K562 (cell line): ENCODE measurements around the gene PMF1. TPM values are rescaled to one million over a fixed set of nuclear protein-coding genes. Genes with fewer than 3 reads are reported as not detected.

ENCODE experiments used
- ATAC-seq: fragments of 200-7000 bp; cut with Tn5 transposase; 3 replicates; pipeline ENCODE4 v1.9.1; 2020; ENCODE audit warnings: moderate library complexity
- BruUV-seq: library from RNA; stranded (reverse); fragments of 400-500 nt; replicated peaks from 2 replicates; lab custom pipeline; 2021; lab: Mats Ljungman, UMichigan
- CTCF ChIA-PET: fragments of 300-600 bp; formaldehyde crosslinking; extraction: SDS; loops from one replicate; lab custom pipeline; 2021; ENCODE audit warnings: low intra/inter-chr PET ratio; lab: Yijun Ruan, JAX
- POLR2A ChIA-PET: fragments of 300-600, 350-650 bp; sonication (Branson Sonifier 250); formaldehyde crosslinking; extraction: SDS; loops from one replicate; lab custom pipeline; 2021; ENCODE audit warnings: antibody characterized with exemption, inconsistent platforms; lab: Yijun Ruan, JAX
- DNase-seq, 4 experiments: peaks; one replicate each; pipeline versions ENCODE4 v3.0.0 to v3.0.0-alpha.2; 2011 to 2018; ENCODE audit warnings: low spot score in 3 of 4, mixed read lengths in 3 of 4; ENCODE audit errors: extremely low read depth in 1 of 4
- FAIRE-seq: peaks from 2 replicates; lab custom pipeline; 2011; peaks lifted over from hg19 to GRCh38; lab: Jason Lieb, UNC
- H2AFZ ChIP-seq: 2 replicates; pipeline ENCODE4 v1.6.0; 2011; ENCODE audit warnings: low read depth, low read length, control low read depth, inconsistent platforms
- H3K27ac ChIP-seq: fragments of 200-600 bp; 3 replicates; pipeline ENCODE4 v1.8.0; 2011; ENCODE audit warnings: low read depth, mild to moderate bottlenecking, control low read depth, inconsistent platforms, low read length, moderate library complexity, mixed read lengths; ENCODE audit errors: extremely low read depth
- H3K27me3 ChIP-seq, 2 experiments: fragments of 300-600 bp in 1 of 2; 2 replicates in 1 of 2; 3 replicates in 1 of 2; pipeline versions ENCODE4 v1.6.0 to v1.8.0; 2011; ENCODE audit warnings: inconsistent platforms in 2 of 2, low read length in 2 of 2, mild to moderate bottlenecking in 1 of 2, mixed read lengths in 1 of 2, moderate library complexity in 1 of 2; ENCODE audit not compliant: control insufficient read depth in 2 of 2, insufficient read depth in 2 of 2
- H3K36me3 ChIP-seq: fragments of 300-600 bp; 3 replicates; pipeline ENCODE4 v1.8.0; 2011; ENCODE audit warnings: mild to moderate bottlenecking, low read length, inconsistent platforms; ENCODE audit not compliant: control insufficient read depth, insufficient read depth
- H3K4me1 ChIP-seq, 2 experiments: fragments of 200-600 bp in 1 of 2; replicated peaks in 1 of 2; 2 replicates in 1 of 2; 3 replicates in 1 of 2; pipeline versions ENCODE4 v1.5.1 to v1.8.0; 2011; ENCODE audit warnings: inconsistent platforms in 2 of 2, low read length in 2 of 2, mild to moderate bottlenecking in 1 of 2, mixed read lengths in 1 of 2, moderate library complexity in 1 of 2; ENCODE audit not compliant: control insufficient read depth in 2 of 2, insufficient read depth in 2 of 2
- H3K4me2 ChIP-seq: 2 replicates; pipeline ENCODE4 v1.6.1; 2011; ENCODE audit warnings: low read length, control low read depth, inconsistent platforms, mixed read lengths; ENCODE audit not compliant: insufficient read depth
- H3K4me3 ChIP-seq: fragments of 200-600 bp; sonication (generic), shearing (Covaris generic); 2 replicates; pipeline ENCODE4 v1.5.1; 2016; ENCODE audit warnings: control low read depth, inconsistent platforms
- H3K79me2 ChIP-seq: fragments of 200-600 bp; 3 replicates; pipeline ENCODE4 v1.8.0; 2011; ENCODE audit warnings: low read length, inconsistent platforms; ENCODE audit not compliant: control insufficient read depth, insufficient read depth
- H3K9ac ChIP-seq, 2 experiments: 2 replicates each; pipeline versions ENCODE4 v1.6.0 to v1.6.1; 2011; ENCODE audit warnings: low read depth in 2 of 2, low read length in 2 of 2, control low read depth in 1 of 2, inconsistent platforms in 1 of 2, mild to moderate bottlenecking in 1 of 2, mixed read lengths in 1 of 2; ENCODE audit not compliant: insufficient read depth in 1 of 2
- H3K9me1 ChIP-seq: one replicate; pipeline ENCODE4 v1.6.0; 2011; ENCODE audit warnings: inconsistent platforms, mild to moderate bottlenecking, low read length, moderate library complexity; ENCODE audit not compliant: control insufficient read depth, insufficient read depth
- H3K9me3 ChIP-seq: replicated peaks from 2 replicates; pipeline ENCODE4 v1.5.1; 2011; ENCODE audit warnings: low read depth, low read length, inconsistent platforms; ENCODE audit not compliant: control insufficient read depth, insufficient read depth
- H4K20me1 ChIP-seq: replicated peaks from 2 replicates; pipeline ENCODE4 v1.6.1; 2011; ENCODE audit warnings: low read length, inconsistent platforms, mixed read lengths; ENCODE audit not compliant: control insufficient read depth, insufficient read depth
- ATF1 ChIP-seq, 2 experiments: fragments of 450-650 bp in 1 of 2; IDR thresholded peaks; 2 replicates each; pipeline ENCODE4 v1.6.1; 2016; ENCODE audit warnings: missing compliant biosample characterization in 1 of 2, missing genetic modification characterization in 1 of 2
- BCOR ChIP-seq: fragments of 450-650 bp; IDR thresholded peaks from 2 replicates; pipeline ENCODE4 v1.6.1; 2016
- CBFA2T3 ChIP-seq: fragments of 450-650 bp; IDR thresholded peaks from 2 replicates; pipeline ENCODE4 v1.6.1; 2017
- CREBBP ChIP-seq: IDR thresholded peaks from one replicate; pipeline ENCODE4 v1.6.1; 2012; ENCODE audit warnings: low read depth, mild to moderate bottlenecking, control low read depth, inconsistent platforms, low read length
- DPF2 ChIP-seq: fragments of 450-650 bp; IDR thresholded peaks from 2 replicates; pipeline ENCODE4 v1.6.1; 2016
- HDAC8 ChIP-seq: fragments of 450-650 bp; IDR thresholded peaks from 2 replicates; pipeline ENCODE4 v1.6.1; 2016; ENCODE audit warnings: mild to moderate bottlenecking, missing genetic modification characterization, moderate library complexity, missing compliant biosample characterization
- KAT7 ChIP-seq: sonication (generic); formaldehyde crosslinking; IDR thresholded peaks from 2 replicates; pipeline ENCODE4 v1.8.0; 2022; ENCODE audit warnings: missing genetic modification reagents, mild to moderate bottlenecking, borderline replicate concordance
- L3MBTL2 ChIP-seq: fragments of 450-650 bp; IDR thresholded peaks from 2 replicates; pipeline ENCODE4 v1.6.1; 2016; ENCODE audit warnings: mild to moderate bottlenecking, moderate library complexity
- RB1 ChIP-seq: fragments of 450-650 bp; IDR thresholded peaks from 2 replicates; pipeline ENCODE4 v1.6.1; 2017; ENCODE audit warnings: low read depth, mild to moderate bottlenecking
- RFX5 ChIP-seq: IDR thresholded peaks from 2 replicates; pipeline ENCODE4 v1.6.1; 2011; ENCODE audit warnings: low read depth, mild to moderate bottlenecking, improper control_type of control experiment, low read length
- SPI1 ChIP-seq: IDR thresholded peaks from 2 replicates; pipeline ENCODE4 v1.6.1; 2011; ENCODE audit warnings: low read depth, low read length, control low read depth, borderline replicate concordance
- TCF3 ChIP-seq: sonication (generic); formaldehyde crosslinking; IDR thresholded peaks from 2 replicates; pipeline ENCODE4 v1.4.0; 2020; ENCODE audit warnings: mild to moderate bottlenecking, missing genetic modification reagents
- ZFPM2 ChIP-seq: fragments of 250-450 bp; sonication (Bioruptor Pico); IDR thresholded peaks from 2 replicates; pipeline ENCODE4 v1.5.1; 2022; ENCODE audit warnings: mild to moderate bottlenecking
- ZNF561 ChIP-seq: fragments of 450-650 bp; formaldehyde crosslinking; conservative IDR thresholded peaks from 2 replicates; pipeline ENCODE4 v1.4.0; 2020; ENCODE audit warnings: mild to moderate bottlenecking, moderate library complexity
- WGBS: fragments of 100-300 bp; shearing (Covaris generic); methylation state at CpG from one replicate; pipeline ENCODE4 v1.1.6; 2016; ENCODE audit warnings: low coverage, mixed read lengths; ENCODE audit not compliant: insufficient coverage; ENCODE audit errors: missing lambda C conversion rate; 5-methylcytosine and 5-hydroxymethylcytosine counted together
- in situ Hi-C: fragments of 300-500 bp; cut with MboI; formaldehyde crosslinking; loops from 4 replicates; pipeline ENCODE4 v1.15.0; 2018; ENCODE audit warnings: inconsistent platforms, mixed read lengths
- intact Hi-C: fragments of 100-400 bp; cut with micrococcal nuclease; formaldehyde crosslinking; loops from 2 replicates; pipeline ENCODE4 v1.14.2; 2022
- polyA plus RNA-seq, 8 experiments: library from polyadenylated mRNA; depleted of rRNA in 4 of 8; stranded (reverse) in 5 of 8; unstranded in 3 of 8; fragments of >200 nt; fragmentation: Nextera tagmentation in 2 of 8; fragmentation: Illumina TruSeq in 1 of 8; extraction: Ambion mirVana in 2 of 8; extraction: Trizol in 1 of 8; gene quantifications; 2 replicates each; pipeline versions ENCODE4 v1.2.1 to v1.2.3, GENCODE V29; 2011 to 2014; ENCODE audit warnings: inconsistent platforms in 1 of 8, missing spikeins in 1 of 8
- total RNA-seq, 7 experiments: library from RNA; depleted of rRNA in 6 of 7; stranded (reverse); fragments of >200 nt in 6 of 7; fragmentation: Illumina TruSeq in 2 of 7; extraction: Trizol in 2 of 7; gene quantifications; 2 replicates each; pipeline versions ENCODE4 v1.2.1 to v1.2.3, GENCODE V29; 2011 to 2021; ENCODE audit warnings: low replicate concordance in 1 of 7
- TF ChIP-seq, protein P1 (sequence below): sonication (generic); formaldehyde crosslinking; IDR thresholded peaks from 2 replicates; pipeline ENCODE4 v1.8.0; 2022; ENCODE audit warnings: mild to moderate bottlenecking, missing genetic modification reagents
- TF ChIP-seq, protein P2 (sequence below): fragments of 250-450 bp; sonication (Bioruptor Pico); IDR thresholded peaks from 2 replicates; pipeline ENCODE4 v1.5.0; 2020; ENCODE audit warnings: mild to moderate bottlenecking

PMF1 gene
- total and polyA plus RNA-seq, 9 of the 15 experiments (the other 6 are each of a cell fraction or from before 2014, with no cell fraction given) = 9.4 to 92.9 (median 71.0) TPM

DNA sequence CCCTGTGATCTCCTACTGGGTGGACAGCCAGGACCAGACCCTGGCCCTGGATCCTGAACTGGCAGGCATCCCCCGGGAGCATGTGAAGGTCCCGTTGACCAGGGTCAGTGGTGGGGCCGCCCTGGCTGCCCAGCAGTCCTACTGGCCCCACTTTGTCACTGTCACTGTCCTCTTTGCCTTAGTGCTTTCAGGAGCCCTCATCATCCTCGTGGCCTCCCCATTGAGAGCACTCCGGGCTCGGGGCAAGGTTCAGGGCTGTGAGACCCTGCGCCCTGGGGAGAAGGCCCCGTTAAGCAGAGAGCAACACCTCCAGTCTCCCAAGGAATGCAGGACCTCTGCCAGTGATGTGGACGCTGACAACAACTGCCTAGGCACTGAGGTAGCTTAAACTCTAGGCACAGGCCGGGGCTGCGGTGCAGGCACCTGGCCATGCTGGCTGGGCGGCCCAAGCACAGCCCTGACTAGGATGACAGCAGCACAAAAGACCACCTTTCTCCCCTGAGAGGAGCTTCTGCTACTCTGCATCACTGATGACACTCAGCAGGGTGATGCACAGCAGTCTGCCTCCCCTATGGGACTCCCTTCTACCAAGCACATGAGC lies 36.1 kb upstream of the PMF1 start (continued):
- TF ChIP-seq ATF1 (CRISPR knock-in tag; IDR thresholded peaks at IDR 0.05) (no peak), ATF1 (tag; IDR thresholded peaks at IDR 0.05) (no peak)
- TF ChIP-seq, protein P1, sequence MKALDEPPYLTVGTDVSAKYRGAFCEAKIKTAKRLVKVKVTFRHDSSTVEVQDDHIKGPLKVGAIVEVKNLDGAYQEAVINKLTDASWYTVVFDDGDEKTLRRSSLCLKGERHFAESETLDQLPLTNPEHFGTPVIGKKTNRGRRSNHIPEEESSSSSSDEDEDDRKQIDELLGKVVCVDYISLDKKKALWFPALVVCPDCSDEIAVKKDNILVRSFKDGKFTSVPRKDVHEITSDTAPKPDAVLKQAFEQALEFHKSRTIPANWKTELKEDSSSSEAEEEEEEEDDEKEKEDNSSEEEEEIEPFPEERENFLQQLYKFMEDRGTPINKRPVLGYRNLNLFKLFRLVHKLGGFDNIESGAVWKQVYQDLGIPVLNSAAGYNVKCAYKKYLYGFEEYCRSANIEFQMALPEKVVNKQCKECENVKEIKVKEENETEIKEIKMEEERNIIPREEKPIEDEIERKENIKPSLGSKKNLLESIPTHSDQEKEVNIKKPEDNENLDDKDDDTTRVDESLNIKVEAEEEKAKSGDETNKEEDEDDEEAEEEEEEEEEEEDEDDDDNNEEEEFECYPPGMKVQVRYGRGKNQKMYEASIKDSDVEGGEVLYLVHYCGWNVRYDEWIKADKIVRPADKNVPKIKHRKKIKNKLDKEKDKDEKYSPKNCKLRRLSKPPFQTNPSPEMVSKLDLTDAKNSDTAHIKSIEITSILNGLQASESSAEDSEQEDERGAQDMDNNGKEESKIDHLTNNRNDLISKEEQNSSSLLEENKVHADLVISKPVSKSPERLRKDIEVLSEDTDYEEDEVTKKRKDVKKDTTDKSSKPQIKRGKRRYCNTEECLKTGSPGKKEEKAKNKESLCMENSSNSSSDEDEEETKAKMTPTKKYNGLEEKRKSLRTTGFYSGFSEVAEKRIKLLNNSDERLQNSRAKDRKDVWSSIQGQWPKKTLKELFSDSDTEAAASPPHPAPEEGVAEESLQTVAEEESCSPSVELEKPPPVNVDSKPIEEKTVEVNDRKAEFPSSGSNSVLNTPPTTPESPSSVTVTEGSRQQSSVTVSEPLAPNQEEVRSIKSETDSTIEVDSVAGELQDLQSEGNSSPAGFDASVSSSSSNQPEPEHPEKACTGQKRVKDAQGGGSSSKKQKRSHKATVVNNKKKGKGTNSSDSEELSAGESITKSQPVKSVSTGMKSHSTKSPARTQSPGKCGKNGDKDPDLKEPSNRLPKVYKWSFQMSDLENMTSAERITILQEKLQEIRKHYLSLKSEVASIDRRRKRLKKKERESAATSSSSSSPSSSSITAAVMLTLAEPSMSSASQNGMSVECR (CRISPR knock-in tag) = no peak

DNA sequence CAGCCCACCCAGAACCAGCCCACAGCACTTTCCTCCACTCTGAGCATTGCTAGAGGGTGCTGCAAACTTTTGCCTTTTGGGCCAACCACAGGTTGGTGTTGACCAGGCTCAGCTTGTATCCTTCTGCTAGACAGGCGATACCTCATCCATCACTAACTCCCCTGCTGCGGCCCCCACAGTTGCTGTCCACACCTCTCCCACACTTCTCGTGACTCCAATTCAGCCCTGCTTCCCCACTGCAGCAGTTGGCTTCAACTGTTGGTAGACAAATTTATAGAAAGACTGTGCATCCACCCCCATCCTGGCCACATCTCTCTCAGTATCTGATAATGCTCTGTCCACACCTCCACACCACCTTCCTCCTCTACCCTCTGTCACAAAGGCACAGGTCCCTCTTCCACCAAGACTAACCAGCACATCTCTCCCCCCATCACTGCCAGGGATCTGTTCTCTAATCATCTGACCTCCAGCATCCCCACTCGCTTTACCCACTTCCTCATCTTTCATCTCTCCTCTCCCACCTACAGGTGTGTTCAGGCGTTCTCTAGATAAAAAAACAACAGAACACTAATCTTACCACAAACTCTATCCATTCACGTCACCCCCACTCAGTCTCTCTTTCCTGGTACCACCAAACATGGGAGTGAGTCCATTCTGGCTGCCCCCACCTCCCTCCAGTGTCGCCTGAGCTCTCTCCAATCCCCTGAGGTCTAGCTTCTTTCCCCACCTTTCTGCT lies 34.7 kb upstream of the PMF1 start:
- Histone ChIP-seq H3K79me2 (no peaks in the 10 kb centered on the region), H3K9ac (peak overlapping the region in 1 of 2 experiments; percentile 4; a peak in 1 of 4 replicates), H3K27me3 (no peaks in the 10 kb centered on the region), H3K4me1 (peaks cover 14 to 35% of the 10 kb centered on the region in 2 experiments; a peak in 4 of 5 replicates), H3K9me1 (no peaks in the 10 kb centered on the region), H3K27ac (no peak overlapping the region), H3K36me3 (no peaks in the 10 kb centered on the region), H3K9me3 (no peaks in the 10 kb centered on the region), H4K20me1 (no peaks in the 10 kb centered on the region), H2AFZ (0 out of 2 replicates have a peak overlapping the region, but pooled peaks have one; percentile 35), H3K4me3 (no peak overlapping the region), H3K4me2 (no peak overlapping the region)
- POLR2A ChIA-PET = interaction anchor here (0.9 to 1.7 kb wide), 4 partner anchors 8 to 330 kb away, joined by 3 to 5 read pairs (median 4); no protein-coding TSS in a partner anchor
- DNase-seq = peak in 3 of 4 experiments; percentile 43 to 49 (median 44)
- 22% methylated on average over 7 of the region's 7 CpGs for WGBS
- BruUV-seq = no TSS peak
- CTCF ChIA-PET = no interaction called here
- intact Hi-C loops (no loop called here), in situ Hi-C loops (no loop called here)
- peak; percentile 31 for ATAC-seq
- FAIRE-seq = no peak
- TF ChIP-seq KAT7 (CRISPR knock-in tag) = no peak
- TF ChIP-seq RB1 = no peak
- peak; percentile 87 for TF ChIP-seq CBFA2T3
- no peak for TF ChIP-seq L3MBTL2
- no peak for TF ChIP-seq BCOR
- TF ChIP-seq SPI1 = peak; percentile 83
- peak; percentile 31; the same call in 1 of the 2 replicates for TF ChIP-seq DPF2
- peak; percentile 77 for TF ChIP-seq TCF3 (CRISPR knock-in tag)
- no peak for TF ChIP-seq CREBBP
- TF ChIP-seq ZNF561 (CRISPR knock-in tag) = no peak
- TF ChIP-seq, protein P2, sequence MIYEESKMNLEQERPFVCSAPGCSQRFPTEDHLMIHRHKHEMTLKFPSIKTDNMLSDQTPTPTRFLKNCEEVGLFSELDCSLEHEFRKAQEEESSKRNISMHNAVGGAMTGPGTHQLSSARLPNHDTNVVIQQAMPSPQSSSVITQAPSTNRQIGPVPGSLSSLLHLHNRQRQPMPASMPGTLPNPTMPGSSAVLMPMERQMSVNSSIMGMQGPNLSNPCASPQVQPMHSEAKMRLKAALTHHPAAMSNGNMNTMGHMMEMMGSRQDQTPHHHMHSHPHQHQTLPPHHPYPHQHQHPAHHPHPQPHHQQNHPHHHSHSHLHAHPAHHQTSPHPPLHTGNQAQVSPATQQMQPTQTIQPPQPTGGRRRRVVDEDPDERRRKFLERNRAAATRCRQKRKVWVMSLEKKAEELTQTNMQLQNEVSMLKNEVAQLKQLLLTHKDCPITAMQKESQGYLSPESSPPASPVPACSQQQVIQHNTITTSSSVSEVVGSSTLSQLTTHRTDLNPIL (CRISPR knock-in tag) = no peak
- TF ChIP-seq RFX5 = no peak
- TF ChIP-seq HDAC8 (tag) = no peak
- TF ChIP-seq ZFPM2 (CRISPR knock-in tag) = no peak
